GM12878 (cell line): ENCODE data around the gene SNCB.

Experiments
- BCL3 ChIP-seq: IDR thresholded peaks from 2 replicates; pipeline ENCODE4 v1.6.1; 2011; ENCODE audit warnings: borderline replicate concordance, low read depth, mild to moderate bottlenecking, moderate library complexity, low read length; ENCODE audit not compliant: insufficient read depth, poor library complexity, severe bottlenecking
- BCLAF1 ChIP-seq: fragments of 450-650 bp; IDR thresholded peaks from 2 replicates; pipeline ENCODE4 v1.6.1; 2017; ENCODE audit warnings: antibody characterized with exemption, mild to moderate bottlenecking, moderate library complexity
- CTCF ChIP-seq, 3 experiments: IDR thresholded peaks in 2 of 3; conservative IDR thresholded peaks in 1 of 3; 2 replicates each; pipeline ENCODE4 v1.5.1; 2011; ENCODE audit warnings: low read depth in 3 of 3, low read length in 3 of 3, mild to moderate bottlenecking in 3 of 3, control low read depth in 2 of 3, moderate library complexity in 2 of 3, inconsistent platforms in 1 of 3, mixed read lengths in 1 of 3; ENCODE audit not compliant: control insufficient read depth in 2 of 3, insufficient read depth in 1 of 3; ENCODE audit errors: extremely low read depth in 1 of 3
- EP300 ChIP-seq, 2 experiments: fragments of 150-350 bp in 1 of 2; IDR thresholded peaks; 2 replicates each; pipeline ENCODE4 v1.6.1; 2011 to 2012; ENCODE audit warnings: low read depth in 2 of 2, low read length in 2 of 2, borderline replicate concordance in 1 of 2, improper control_type of control experiment in 1 of 2, inconsistent platforms in 1 of 2; ENCODE audit not compliant: control insufficient read depth in 1 of 2
- EZH2 ChIP-seq: IDR thresholded peaks from 2 replicates; pipeline ENCODE4 v1.6.1; 2012; ENCODE audit warnings: low read depth, mild to moderate bottlenecking, control low read depth, inconsistent platforms, low read length, borderline replicate concordance; ENCODE audit not compliant: control insufficient read depth
- MAX ChIP-seq: IDR thresholded peaks from 2 replicates; pipeline ENCODE4 v1.6.1; 2012; ENCODE audit warnings: low read depth, low read length, improper control_type of control experiment
- NFIC ChIP-seq: IDR thresholded peaks from 2 replicates; pipeline ENCODE4 v1.6.1; 2012; ENCODE audit warnings: low read depth, mild to moderate bottlenecking, inconsistent platforms, low read length, moderate library complexity
- POLR2A ChIP-seq: IDR thresholded peaks from 2 replicates; pipeline ENCODE4 v1.6.1; 2011; ENCODE audit warnings: low read depth, mild to moderate bottlenecking, low read length
- POLR2AphosphoS2 ChIP-seq: IDR thresholded peaks from 2 replicates; pipeline ENCODE4 v1.6.1; 2011; ENCODE audit warnings: low read depth, mild to moderate bottlenecking, low read length, improper control_type of control experiment, moderate library complexity
- POLR2AphosphoS5 ChIP-seq: IDR thresholded peaks from 2 replicates; pipeline ENCODE4 v1.6.1; 2011; ENCODE audit warnings: mild to moderate bottlenecking, low read length, inconsistent platforms
- RAD21 ChIP-seq: IDR thresholded peaks from 2 replicates; pipeline ENCODE4 v1.6.1; 2011; ENCODE audit warnings: mild to moderate bottlenecking, low read depth, low read length, moderate library complexity; ENCODE audit not compliant: insufficient read depth
- REST ChIP-seq: IDR thresholded peaks from 2 replicates; pipeline ENCODE4 v1.6.1; 2012; ENCODE audit warnings: mild to moderate bottlenecking, low read depth, low read length
- TAF1 ChIP-seq: IDR thresholded peaks from 2 replicates; pipeline ENCODE4 v1.6.1; 2011; ENCODE audit warnings: mild to moderate bottlenecking, low read depth, low read length, borderline replicate concordance
- ZBED1 ChIP-seq: IDR thresholded peaks from 2 replicates; pipeline ENCODE4 v1.6.1; 2016; ENCODE audit warnings: borderline replicate concordance

- TF ChIP-seq TAF1 (no peak), EP300 (IDR thresholded peaks at IDR 0.05; ENCODE audit: borderline replicate concordance in 1 of 2, control insufficient read depth in 1 of 2, low read depth in 2 of 2, low read length in 2 of 2) (no peak), BCLAF1 (no peak), CTCF (IDR thresholded peaks at IDR 0.05 in 2 of 3, conservative IDR thresholded peaks at IDR 0.05 in 1 of 3; ENCODE audit: control insufficient read depth in 2 of 3, extremely low read depth in 1 of 3, insufficient read depth in 1 of 3, low read depth in 3 of 3, low read length in 3 of 3) (no peak), MAX (no peak), NFIC (no peak), POLR2A (no peak), ZBED1 (no peak), POLR2AphosphoS5 (no peak), RAD21 (no peak), POLR2AphosphoS2 (no peak), REST (no peak), EZH2 (no peak), BCL3 (no peak)
Measured at GRCh38 chr5:176612855-176613254, 17.5 kb downstream of the SNCB start.
